Activated CD4-positive, alpha-beta memory T cell treated with anti-CD3 and anti-CD28 coated beads for 36 hours (primary cell): ENCODE data around the gene TTC7B. TPM values are rescaled to one million over a fixed set of nuclear protein-coding genes. Genes with fewer than 3 reads are reported as not detected.

Experiments used
- CTCF ChIA-PET: fragments of 350-600 bp; sonication (Branson Sonifier 250); formaldehyde crosslinking; loops from one replicate; lab custom pipeline; 2021; ENCODE audit warnings: antibody characterized with exemption, inconsistent platforms; lab: Charles Lee
- POLR2A ChIA-PET: fragments of 350-600 bp; sonication (Branson Sonifier 250); formaldehyde crosslinking; loops from one replicate; lab custom pipeline; 2021; ENCODE audit warnings: antibody characterized with exemption; lab: Charles Lee
- DNase-seq: peaks from one replicate; pipeline ENCODE4 v3.0.0-alpha.2; 2020
- H3K27ac Mint-ChIP-seq: one replicate; pipeline ENCODE4 v1.8.0; 2021; ENCODE audit warnings: mixed read lengths
- H3K27me3 Mint-ChIP-seq: one replicate; pipeline ENCODE4 v1.8.0; 2021; ENCODE audit warnings: mixed read lengths
- H3K36me3 Mint-ChIP-seq: one replicate; pipeline ENCODE4 v1.8.0; 2021; ENCODE audit warnings: mixed read lengths
- H3K4me1 Mint-ChIP-seq: one replicate; pipeline ENCODE4 v1.8.0; 2021; ENCODE audit warnings: low read depth, mixed read lengths
- H3K4me3 Mint-ChIP-seq: one replicate; pipeline ENCODE4 v1.8.0; 2021; ENCODE audit warnings: mild to moderate bottlenecking, mixed read lengths
- H3K9me3 Mint-ChIP-seq: one replicate; pipeline ENCODE4 v1.8.0; 2021; ENCODE audit warnings: mixed read lengths
- intact Hi-C: fragments of 100-400 bp; cut with micrococcal nuclease; formaldehyde crosslinking; loops from one replicate; pipeline ENCODE4 v1.15.1; 2023
- total RNA-seq, 2 experiments: library from RNA; stranded (reverse); gene quantifications; one replicate each; pipeline ENCODE4 v1.2.3, GENCODE V29; 2021

Gene TTC7B
- total RNA-seq, 2 experiments from 2014 or later, result 9.3 to 12.4 TPM

DNA sequence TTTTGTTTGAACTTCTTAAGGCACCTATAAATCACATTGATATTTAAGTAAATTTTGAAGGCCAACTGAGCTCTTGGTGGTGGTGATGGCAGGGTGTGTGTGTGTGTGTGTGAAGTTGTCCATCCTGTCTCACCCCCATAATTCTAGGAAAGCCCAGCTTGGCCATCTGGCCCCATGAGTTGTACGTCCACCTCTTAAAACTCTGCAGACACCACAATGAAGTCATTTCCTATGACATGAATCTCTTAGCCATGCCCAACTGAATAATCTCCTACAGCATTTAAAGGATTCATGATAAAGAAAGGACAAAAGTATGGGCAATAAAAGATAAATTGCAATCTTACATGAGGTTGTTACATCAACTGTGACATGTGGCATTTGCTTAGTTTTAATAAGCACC lies 123.4 kb downstream of the TTC7B start:
- Mint-ChIP-seq H3K9me3 (no peaks in the 10 kb centered on the region), H3K36me3 (no peaks in the 10 kb centered on the region), H3K4me3 (no peak overlapping the region), H3K4me1 (no peaks in the 10 kb centered on the region), H3K27me3 (no peaks in the 10 kb centered on the region), H3K27ac (no peak overlapping the region)
- DNase-seq, result no peak
- intact Hi-C loops, result no loop called here
- ChIA-PET CTCF (no interaction called here), POLR2A (no interaction called here)

DNA sequence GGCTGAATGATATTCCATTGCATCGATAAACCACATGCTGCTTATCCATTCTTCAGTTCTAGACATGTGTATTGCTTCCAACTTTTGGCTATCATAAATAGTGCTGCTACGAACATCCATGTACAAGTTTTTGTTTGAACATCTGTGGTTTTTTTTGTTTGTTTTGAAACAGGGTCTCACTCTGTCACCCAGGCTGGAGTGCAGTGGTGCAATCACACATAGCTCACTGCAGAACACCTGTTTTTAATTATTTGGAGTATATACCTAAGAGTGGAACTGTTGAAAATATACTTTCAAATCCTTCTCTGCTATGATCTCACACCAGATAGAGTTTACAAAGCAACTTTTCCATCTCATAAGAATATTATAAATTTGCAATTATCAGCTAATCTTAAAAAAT lies 124.2 kb downstream of the TTC7B start:
- no peaks in the 10 kb centered on the region for H3K9me3 Mint-ChIP-seq
- H3K27ac Mint-ChIP-seq, result no peak overlapping the region
- no peak for DNase-seq
- ChIA-PET CTCF (no interaction called here), POLR2A (no interaction called here)
- intact Hi-C loops, result no loop called here
- no peaks in the 10 kb centered on the region for H3K4me1 Mint-ChIP-seq
- H3K4me3 Mint-ChIP-seq, result no peak overlapping the region
- no peaks in the 10 kb centered on the region for H3K36me3 Mint-ChIP-seq
- no peaks in the 10 kb centered on the region for H3K27me3 Mint-ChIP-seq

DNA sequence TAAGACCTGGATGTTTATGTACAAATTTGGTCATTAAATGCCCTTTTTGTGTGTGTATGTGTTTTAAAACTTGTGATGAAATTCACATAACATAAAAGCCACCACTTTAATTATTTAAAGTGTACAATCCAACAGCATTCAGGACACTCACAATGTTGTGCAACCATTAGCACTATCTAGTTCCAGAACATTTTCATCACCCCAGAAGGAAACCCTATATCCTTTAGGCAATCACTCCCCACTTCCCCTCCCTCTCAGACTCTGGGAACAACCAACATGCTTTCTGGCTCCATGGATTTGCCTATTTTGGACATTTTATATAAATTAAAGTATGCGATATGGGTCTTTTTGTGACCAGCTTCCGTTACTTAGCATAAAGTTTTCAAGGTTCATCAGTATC lies 124.6 kb downstream of the TTC7B start:
- CTCF ChIA-PET, result no interaction called here
- Mint-ChIP-seq H3K36me3 (no peaks in the 10 kb centered on the region), H3K4me1 (no peaks in the 10 kb centered on the region), H3K27me3 (no peaks in the 10 kb centered on the region), H3K9me3 (no peaks in the 10 kb centered on the region), H3K4me3 (no peak overlapping the region), H3K27ac (no peak overlapping the region)
- DNase-seq, result no peak
- POLR2A ChIA-PET, result no interaction called here
- intact Hi-C loops, result no loop called here

DNA sequence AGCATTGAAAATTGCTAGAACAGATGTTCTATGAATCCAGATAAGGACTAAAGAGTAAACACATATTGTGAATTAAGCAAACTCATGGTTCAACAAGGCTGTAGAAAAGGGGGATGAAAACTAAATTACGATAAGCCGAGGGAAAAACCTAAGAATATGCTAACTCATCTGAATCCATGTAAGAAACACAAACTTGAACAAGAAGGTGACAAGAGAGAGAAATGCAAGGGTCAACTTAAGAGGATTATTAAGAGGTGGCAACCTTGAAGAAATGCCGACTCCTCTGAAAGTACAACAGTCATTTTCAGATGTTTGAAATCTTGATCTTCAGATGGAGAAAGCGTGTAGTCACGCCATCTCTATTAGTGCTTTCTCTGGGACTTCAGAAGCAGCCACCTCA lies 128.6 kb downstream of the TTC7B start:
- H3K9me3 Mint-ChIP-seq, result no peaks in the 10 kb centered on the region
- H3K36me3 Mint-ChIP-seq, result no peaks in the 10 kb centered on the region
- no peak overlapping the region for H3K4me3 Mint-ChIP-seq
- CTCF ChIA-PET, result interaction anchor here (1.2 to 1.5 kb wide), 2 partner anchors 9 to 169 kb away, joined by 3 to 11 read pairs; no protein-coding TSS in a partner anchor
- H3K27me3 Mint-ChIP-seq, result no peaks in the 10 kb centered on the region
- no peak for DNase-seq
- POLR2A ChIA-PET, result interaction anchor here (0.6 kb wide), 1 partner anchor 13 kb away, joined by 3 read pairs; no protein-coding TSS in a partner anchor
- H3K27ac Mint-ChIP-seq, result no peak overlapping the region
- intact Hi-C loops, result no loop called here
- no peaks in the 10 kb centered on the region for H3K4me1 Mint-ChIP-seq

DNA sequence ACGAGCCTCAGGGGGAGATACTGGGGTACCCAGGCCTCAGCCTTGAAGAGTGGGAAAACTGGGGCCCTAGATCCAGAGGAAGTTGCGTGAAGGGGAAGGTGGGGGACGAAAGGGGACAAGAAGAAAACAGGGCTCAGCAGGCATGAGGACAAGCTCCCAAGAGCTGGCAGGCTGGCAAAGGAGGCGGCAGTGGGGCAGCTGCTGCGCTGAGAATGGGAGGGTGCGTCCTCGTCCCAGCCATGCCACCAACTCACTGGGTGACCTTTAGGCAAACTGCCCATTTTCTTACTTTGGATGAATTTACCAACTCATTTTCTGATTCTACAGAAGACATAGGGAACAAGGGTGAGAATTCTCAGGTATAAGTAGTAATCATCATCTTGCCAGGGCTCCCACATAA lies 133.6 kb downstream of the TTC7B start:
- H3K27me3 Mint-ChIP-seq, result no peaks in the 10 kb centered on the region
- H3K36me3 Mint-ChIP-seq, result no peaks in the 10 kb centered on the region
- ChIA-PET CTCF (interaction anchor here (0.6 to 1.4 kb wide), 3 partner anchors 14 to 227 kb away, joined by 4 to 7 read pairs (median 5); no protein-coding TSS in a partner anchor), POLR2A (no interaction called here)
- no peak for DNase-seq
- peaks cover 18% of the 10 kb centered on the region for H3K4me1 Mint-ChIP-seq
- no peak overlapping the region for H3K4me3 Mint-ChIP-seq
- H3K9me3 Mint-ChIP-seq, result no peaks in the 10 kb centered on the region
- intact Hi-C loops, result no loop called here
- no peak overlapping the region for H3K27ac Mint-ChIP-seq

DNA sequence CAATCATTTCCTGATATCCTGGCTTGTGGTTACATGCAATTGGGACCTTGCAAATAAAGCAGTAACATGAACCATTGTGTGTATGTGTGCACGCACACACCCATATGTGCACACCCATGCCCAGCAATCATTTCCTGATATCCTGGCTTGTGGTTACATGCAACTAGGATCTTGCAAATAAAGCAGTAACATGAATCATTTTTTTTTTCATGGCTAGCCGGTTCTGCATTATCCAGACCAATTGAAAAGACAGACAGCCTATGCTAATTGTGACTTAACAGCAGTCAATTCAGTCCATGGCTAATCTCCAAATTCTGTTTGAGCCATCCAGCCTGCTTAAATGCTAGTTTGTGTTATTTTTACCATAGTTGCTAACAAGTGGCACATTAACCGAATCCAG lies 134.3 kb downstream of the TTC7B start:
- DNase-seq, result no peak
- H3K4me1 Mint-ChIP-seq, result peaks cover 25% of the 10 kb centered on the region
- no peaks in the 10 kb centered on the region for H3K36me3 Mint-ChIP-seq
- intact Hi-C loops, result no loop called here
- POLR2A ChIA-PET, result no interaction called here
- CTCF ChIA-PET, result interaction anchor here (1.3 to 1.4 kb wide), 2 partner anchors 15 to 17 kb away, joined by 5 to 7 read pairs; no protein-coding TSS in a partner anchor
- H3K27ac Mint-ChIP-seq, result no peak overlapping the region
- H3K4me3 Mint-ChIP-seq, result no peak overlapping the region
- no peaks in the 10 kb centered on the region for H3K9me3 Mint-ChIP-seq
- no peaks in the 10 kb centered on the region for H3K27me3 Mint-ChIP-seq

DNA sequence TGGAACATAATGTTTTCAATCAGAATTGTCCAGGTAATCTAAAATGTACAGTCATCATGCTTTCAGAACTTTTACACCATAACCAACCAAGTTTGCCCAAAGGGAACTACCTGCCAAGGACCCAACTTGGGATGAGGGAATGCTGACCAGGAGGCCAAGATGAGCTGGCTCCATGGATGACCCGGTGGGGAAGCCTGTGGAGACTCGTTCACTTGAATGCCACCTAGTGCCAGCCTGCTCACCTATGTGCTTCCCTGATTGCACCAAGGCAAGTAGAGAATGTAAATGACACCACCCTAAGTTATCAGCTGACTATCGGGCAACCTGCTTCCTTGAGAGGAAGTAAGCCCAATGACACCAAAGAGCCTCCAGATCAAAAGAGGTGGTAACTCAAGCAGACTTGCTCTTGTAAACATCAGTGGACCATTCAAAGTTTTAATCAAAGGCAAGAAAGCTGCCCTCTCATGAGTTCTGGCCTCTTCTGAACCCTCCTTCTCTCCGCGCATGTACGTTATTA lies 137.3 kb downstream of the TTC7B start:
- Mint-ChIP-seq H3K27ac (no peak overlapping the region), H3K9me3 (no peaks in the 10 kb centered on the region)
- POLR2A ChIA-PET, result no interaction called here

DNA sequence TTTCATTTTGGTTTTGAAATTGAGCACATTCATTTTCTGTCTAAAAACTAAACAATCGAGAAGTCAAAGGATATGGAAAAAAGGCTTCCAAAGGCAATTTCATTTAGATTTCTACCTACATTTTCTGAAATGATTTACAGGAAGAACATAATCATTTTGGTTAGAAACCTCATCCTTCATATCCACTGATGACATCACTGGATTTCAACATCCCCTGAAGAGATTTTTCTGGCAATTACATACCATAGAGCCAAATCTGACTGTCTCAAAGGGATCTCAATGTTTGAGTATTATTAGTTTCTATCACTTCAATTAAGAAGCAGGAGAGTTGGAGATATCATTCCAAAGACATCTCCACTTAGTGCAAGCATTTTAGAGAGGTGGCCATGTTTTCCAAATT lies 137.8 kb downstream of the TTC7B start:
- ChIA-PET POLR2A (no interaction called here), CTCF (no interaction called here)
- intact Hi-C loops, result loop anchor here (5.0 kb wide), 1 partner anchor 281 kb away; the partner anchor contains the start of gene CALM1
- Mint-ChIP-seq H3K9me3 (no peaks in the 10 kb centered on the region), H3K36me3 (no peaks in the 10 kb centered on the region), H3K27ac (peak overlapping the region; percentile 85), H3K27me3 (no peaks in the 10 kb centered on the region), H3K4me1 (peaks cover 35% of the 10 kb centered on the region), H3K4me3 (no peak overlapping the region)
- no peak for DNase-seq

More for the DNA sequence above, 137.3 kb downstream of the TTC7B start:
- H3K4me3 Mint-ChIP-seq, result no peak overlapping the region
- no peaks in the 10 kb centered on the region for H3K36me3 Mint-ChIP-seq
- CTCF ChIA-PET, result interaction anchor here (1.5 kb wide), 1 partner anchor 19 kb away, joined by 3 read pairs; no protein-coding TSS in a partner anchor
- intact Hi-C loops, result loop anchor here (5.0 kb wide), 1 partner anchor 282 kb away; the partner anchor contains the start of gene CALM1
- H3K27me3 Mint-ChIP-seq, result no peaks in the 10 kb centered on the region
- DNase-seq, result no peak
- peaks cover 35% of the 10 kb centered on the region for H3K4me1 Mint-ChIP-seq

DNA sequence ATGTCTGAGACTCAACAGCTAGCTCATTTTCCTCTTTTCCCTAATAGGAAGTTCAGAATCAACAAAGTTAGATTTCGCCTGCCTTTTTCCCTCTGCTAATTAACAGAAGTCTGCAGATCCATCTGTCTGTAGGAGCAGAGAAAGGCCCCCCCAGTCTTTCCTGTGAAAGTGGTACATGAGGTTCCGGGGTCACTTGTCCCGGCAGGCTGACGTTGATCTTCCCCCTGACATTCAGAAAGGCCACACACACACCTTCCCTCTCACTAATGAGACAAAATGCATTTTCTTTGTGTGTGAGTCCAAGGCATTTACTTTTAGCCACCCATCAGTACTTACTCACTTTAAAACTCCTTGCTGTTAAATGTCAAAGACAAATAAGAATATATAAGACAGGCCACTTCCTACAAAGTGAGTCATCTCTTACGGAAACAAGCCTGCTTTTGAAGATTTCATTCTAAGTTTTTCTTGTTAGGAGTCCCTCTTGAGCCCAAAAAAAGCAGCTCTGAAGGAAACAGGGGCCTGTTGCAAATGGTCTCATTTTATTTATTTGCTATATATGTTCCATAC lies 138.7 kb downstream of the TTC7B start:
- ChIA-PET POLR2A (no interaction called here), CTCF (no interaction called here)
- Mint-ChIP-seq H3K27ac (peak overlapping the region; percentile 85), H3K4me1 (peaks cover 35% of the 10 kb centered on the region), H3K4me3 (no peak overlapping the region), H3K27me3 (no peaks in the 10 kb centered on the region), H3K9me3 (no peaks in the 10 kb centered on the region), H3K36me3 (no peaks in the 10 kb centered on the region)
- intact Hi-C loops, result loop anchor here (5.0 kb wide), 1 partner anchor 280 kb away; the partner anchor contains the start of gene CALM1
- peak; percentile 31 for DNase-seq

DNA sequence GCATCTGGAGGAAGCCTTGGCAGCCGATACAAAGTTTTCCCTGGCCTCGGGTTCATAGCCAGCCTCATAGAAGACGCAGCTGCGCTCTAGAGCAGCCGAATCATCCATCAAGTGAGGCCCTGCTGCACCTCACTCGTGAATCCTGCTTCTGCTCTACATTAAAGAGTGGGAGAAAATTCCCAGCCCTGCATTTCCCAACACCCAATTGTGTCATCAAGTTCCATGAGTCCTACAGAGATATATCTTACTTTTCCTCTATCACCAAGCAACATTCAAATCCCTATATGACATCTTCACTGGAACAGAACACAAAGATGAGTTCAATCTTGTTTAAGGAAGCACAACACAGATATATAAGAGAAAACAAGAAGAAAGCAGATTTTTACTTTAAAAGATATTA lies 139.3 kb downstream of the TTC7B start:
- H3K9me3 Mint-ChIP-seq, result no peaks in the 10 kb centered on the region
- peak overlapping the region; percentile 3 for H3K27ac Mint-ChIP-seq
- intact Hi-C loops, result loop anchor here (5.0 kb wide), 1 partner anchor 280 kb away; the partner anchor contains the start of gene CALM1
- ChIA-PET POLR2A (no interaction called here), CTCF (no interaction called here)
- no peak overlapping the region for H3K4me3 Mint-ChIP-seq
- H3K36me3 Mint-ChIP-seq, result no peaks in the 10 kb centered on the region
- DNase-seq, result no peak
- peaks cover 35% of the 10 kb centered on the region for H3K4me1 Mint-ChIP-seq
- no peaks in the 10 kb centered on the region for H3K27me3 Mint-ChIP-seq

DNA sequence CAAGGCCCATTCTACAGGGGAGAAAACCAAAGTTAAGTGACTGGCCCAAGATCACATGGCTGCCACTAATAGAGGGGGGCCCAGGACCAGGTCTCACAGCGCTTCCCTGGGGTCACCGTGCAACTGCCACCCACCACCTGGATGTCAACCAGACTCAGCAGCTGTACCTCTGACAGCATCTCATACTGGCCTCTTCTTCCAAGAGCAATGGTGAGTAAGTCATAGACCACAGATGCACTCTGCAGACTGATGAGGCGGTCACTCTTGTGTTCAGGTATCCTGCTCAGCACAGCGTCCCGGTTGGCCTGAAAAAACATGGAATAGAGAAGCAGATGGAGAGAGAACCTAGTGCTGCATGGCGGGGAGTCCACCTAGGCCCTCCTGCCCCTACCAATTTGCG lies 139.9 kb downstream of the TTC7B start:
- no peak overlapping the region for H3K4me3 Mint-ChIP-seq
- ChIA-PET CTCF (no interaction called here), POLR2A (no interaction called here)
- H3K27ac Mint-ChIP-seq, result no peak overlapping the region
- no peaks in the 10 kb centered on the region for H3K36me3 Mint-ChIP-seq
- no peaks in the 10 kb centered on the region for H3K27me3 Mint-ChIP-seq
- no peaks in the 10 kb centered on the region for H3K9me3 Mint-ChIP-seq
- H3K4me1 Mint-ChIP-seq, result peaks cover 35% of the 10 kb centered on the region
- intact Hi-C loops, result loop anchor here (5.0 kb wide), 1 partner anchor 279 kb away; the partner anchor contains the start of gene CALM1
- no peak for DNase-seq

DNA sequence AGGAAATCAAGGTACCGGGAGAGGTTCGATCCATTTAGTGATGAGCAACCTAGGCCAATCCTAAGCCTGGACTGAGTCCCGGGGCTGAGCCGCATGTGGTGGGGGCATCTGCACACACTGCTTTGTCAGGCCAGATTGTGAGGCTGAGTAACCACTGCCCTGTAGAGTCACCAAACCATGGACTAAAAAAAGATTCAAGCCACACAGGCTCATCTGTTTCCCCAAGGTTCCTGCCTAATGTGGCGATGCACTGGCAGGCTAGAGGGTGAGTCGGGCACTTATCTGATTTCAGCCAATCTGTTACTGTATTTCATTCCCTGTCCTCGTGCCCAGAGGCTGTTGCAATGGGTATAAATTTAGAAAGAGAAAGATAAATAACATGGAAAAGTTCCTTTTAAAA lies 140.8 kb downstream of the TTC7B start:
- H3K4me1 Mint-ChIP-seq, result peaks cover 35% of the 10 kb centered on the region
- CTCF ChIA-PET, result no interaction called here
- intact Hi-C loops, result loop anchor here (5.0 kb wide), 1 partner anchor 278 kb away; the partner anchor contains the start of gene CALM1
- H3K4me3 Mint-ChIP-seq, result no peak overlapping the region
- no peaks in the 10 kb centered on the region for H3K27me3 Mint-ChIP-seq
- H3K9me3 Mint-ChIP-seq, result no peaks in the 10 kb centered on the region
- no peaks in the 10 kb centered on the region for H3K36me3 Mint-ChIP-seq
- no peak overlapping the region for H3K27ac Mint-ChIP-seq
- POLR2A ChIA-PET, result no interaction called here
- no peak for DNase-seq
